ENCODE data around the gene NFIA.

DNA sequence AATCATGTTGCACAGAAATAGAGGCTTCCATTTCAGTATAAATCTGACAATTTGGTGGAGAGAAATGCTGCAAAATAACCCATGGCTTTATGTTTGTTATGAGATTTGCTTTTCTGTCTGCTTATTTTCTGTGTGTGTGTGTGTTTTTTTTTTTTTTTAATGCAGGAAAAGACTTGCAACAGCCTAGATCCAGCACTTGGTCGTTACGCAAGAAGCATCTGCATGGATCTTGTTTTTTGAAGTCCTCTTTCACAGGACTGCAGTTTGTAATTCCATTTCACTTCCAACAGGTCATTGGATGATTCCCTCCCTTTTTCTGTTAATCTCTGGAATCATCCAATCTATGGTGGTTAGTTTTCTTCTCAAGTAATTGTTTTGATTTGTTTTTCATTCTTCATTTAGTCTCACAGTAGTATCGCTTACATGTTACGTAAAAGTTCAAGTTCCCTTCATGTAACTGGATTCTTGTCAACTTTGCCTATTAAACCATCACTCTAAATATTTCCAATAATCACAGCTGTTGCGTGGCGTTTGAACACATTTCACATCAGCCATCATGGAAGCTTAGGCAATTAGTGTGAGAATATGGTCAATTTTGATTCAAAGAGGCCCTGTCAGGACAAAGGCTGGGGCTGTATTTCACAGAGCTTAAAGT is 312.9 kb downstream of the NFIA start:
- TF ChIP-seq SMAD1 (IDR thresholded peaks at IDR 0.05; ENCODE audit: low read depth, partially characterized antibody) (no peak), SUZ12 (IDR thresholded peaks at IDR 0.05; ENCODE audit: unreplicated experiment) (no peak), SUPT20H (IDR thresholded peaks at IDR 0.05; ENCODE audit: borderline replicate concordance, control insufficient read depth, low read depth, low read length) (no peak), FOS (IDR thresholded peaks at IDR 0.05; ENCODE audit: borderline replicate concordance, extremely low read depth, insufficient read length) (no peak), IKZF2 (IDR thresholded peaks at IDR 0.05) (no peak), BACH1 (IDR thresholded peaks at IDR 0.05; ENCODE audit: borderline replicate concordance) (no peak), EZH2 (IDR thresholded peaks at IDR 0.05; ENCODE audit: borderline replicate concordance, control insufficient read depth, low read depth, low read length) (no peak), NR2C2 (IDR thresholded peaks at IDR 0.05; ENCODE audit: borderline replicate concordance, control insufficient read depth, insufficient read length, low read depth) (no peak), TAF1 (IDR thresholded peaks at IDR 0.05; ENCODE audit: borderline replicate concordance, low read depth, low read length) (no peak)
- TF ChIP-seq, protein P1, sequence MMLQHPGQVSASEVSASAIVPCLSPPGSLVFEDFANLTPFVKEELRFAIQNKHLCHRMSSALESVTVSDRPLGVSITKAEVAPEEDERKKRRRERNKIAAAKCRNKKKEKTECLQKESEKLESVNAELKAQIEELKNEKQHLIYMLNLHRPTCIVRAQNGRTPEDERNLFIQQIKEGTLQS (IDR thresholded peaks at IDR 0.05; ENCODE audit: borderline replicate concordance, extremely low read depth, low read depth, low read length): no peak

All from GM12878 (cell line).